Stimulated activated CD8-positive, alpha-beta memory T cell treated with anti-CD3 and anti-CD28 coated beads, Interleukin-7, amount 100 ng/mL, for 48 hours (primary cell): ENCODE measurements around the gene PAFAH1B2.
"Not testable (repeated sequence)": the region's sequence is repeated elsewhere in the genome, so short reads cannot be mapped to it uniquely, and the experiment has no call there.

Experiments used
- DNase-seq, 2 donors: peaks; one replicate each; pipeline ENCODE4 v3.0.0-alpha.2; 2020; ENCODE audit warnings: low read depth in 1 of 2; ENCODE audit errors: extremely low read depth in 1 of 2

PAFAH1B2 gene

GRCh38 chr11:117143871-117144476 is at the start of gene PAFAH1B2:
PAFAH1B2 (plus strand) TSS chr11:117144287; CDS start chr11:117152448, 8,161 bp downstream.
- DNase-seq = peak; percentile 93 to 94

GRCh38 chr11:117094776-117095175 is 49.3 kb upstream of the PAFAH1B2 start:
- DNase-seq = no peak

- DNase-seq = no peak
Observed at GRCh38 chr11:117095284-117096161, 48.6 kb upstream of the PAFAH1B2 start.

- no peak for DNase-seq
Observed at GRCh38 chr11:117096201-117096991, 47.7 kb upstream of the PAFAH1B2 start.

GRCh38 chr11:117097014-117097388 is 47.1 kb upstream of the PAFAH1B2 start:
- DNase-seq = no peak

- DNase-seq = no peak
Observed at GRCh38 chr11:117097389-117098268, 46.5 kb upstream of the PAFAH1B2 start.

- peak; percentile 75 to 90 for DNase-seq
Observed at GRCh38 chr11:117098269-117099232, 45.5 kb upstream of the PAFAH1B2 start, which contains the start of gene SIK3. SIK3 (minus strand) TSS chr11:117098428; CDS start chr11:117098415, 13 bp downstream.

- no peak for DNase-seq
Observed at GRCh38 chr11:117099696-117100095, 44.4 kb upstream of the PAFAH1B2 start.

- no peak for DNase-seq
Observed at GRCh38 chr11:117100556-117100955, 43.5 kb upstream of the PAFAH1B2 start.

GRCh38 chr11:117107701-117108590 is 36.1 kb upstream of the PAFAH1B2 start:
- no peak for DNase-seq

GRCh38 chr11:117110294-117110950 is 33.7 kb upstream of the PAFAH1B2 start:
- DNase-seq = no peak

GRCh38 chr11:117112497-117112896 is 31.6 kb upstream of the PAFAH1B2 start:
- DNase-seq = not testable (repeated sequence)

- DNase-seq = not testable (repeated sequence)
Observed at GRCh38 chr11:117112939-117113338, 31.1 kb upstream of the PAFAH1B2 start.

- no peak for DNase-seq
Observed at GRCh38 chr11:117117681-117118080, 26.4 kb upstream of the PAFAH1B2 start.

- no peak for DNase-seq
Observed at GRCh38 chr11:117121176-117121575, 22.9 kb upstream of the PAFAH1B2 start.

GRCh38 chr11:117122556-117122955 is 21.5 kb upstream of the PAFAH1B2 start:
- no peak for DNase-seq

GRCh38 chr11:117126223-117126965 is 17.7 kb upstream of the PAFAH1B2 start:
- no peak for DNase-seq
